ENCODE data around the gene KCTD16. TPM values are rescaled to one million over a fixed set of nuclear protein-coding genes. Genes with fewer than 3 reads are reported as not detected.

The KCTD16 gene
- total and polyA plus RNA-seq, 10 donors: under 0.01 to 0.24 (median 0.17) TPM

GRCh38 chr5:144378681-144379080 is 208.0 kb downstream of the KCTD16 start:
- H3K4me3 ChIP-seq: no peak overlapping the region
- intact Hi-C loops (cut with DNase I; ENCODE audit: low total_unique reads): no loop called here
- H3K27ac ChIP-seq: no peak overlapping the region
- no peaks in the 10 kb centered on the region for H3K36me3 ChIP-seq
- 81 to 89% (median 84%) methylated on average over 5 of the region's 5 CpGs for WGBS, 5 donors
- no peak for TF ChIP-seq POLR2A (IDR thresholded peaks at IDR 0.05)
- no peak for TF ChIP-seq CTCF (IDR thresholded peaks at IDR 0.05 in 8 of 11, conservative IDR thresholded peaks at IDR 0.05 in 3 of 11)
- no peak for TF ChIP-seq POLR2AphosphoS5 (IDR thresholded peaks at IDR 0.05)
- H3K4me1 ChIP-seq: no peaks in the 10 kb centered on the region
- peaks cover 0 to 19% (median 8%) of the 10 kb centered on the region in 8 donors for H3K9me3 ChIP-seq
- no peaks in the 10 kb centered on the region for H3K27me3 ChIP-seq (replicated peaks in 1 of 7)
- no peak for DNase-seq

- Histone ChIP-seq H3K4me1 (no peaks in the 10 kb centered on the region), H3K27me3 (replicated peaks in 1 of 7) (no peaks in the 10 kb centered on the region), H3K27ac (no peak overlapping the region), H3K4me3 (no peak overlapping the region), H3K36me3 (no peaks in the 10 kb centered on the region), H3K9me3 (peaks cover 0 to 18% (median 7%) of the 10 kb centered on the region in 8 donors)
- 2 to 27% (median 16%) methylated on average over 1 of the region's 1 CpG for WGBS, 5 donors
- TF ChIP-seq POLR2AphosphoS5 (IDR thresholded peaks at IDR 0.05) (no peak), POLR2A (IDR thresholded peaks at IDR 0.05) (no peak), CTCF (IDR thresholded peaks at IDR 0.05 in 8 of 11, conservative IDR thresholded peaks at IDR 0.05 in 3 of 11) (no peak)
- intact Hi-C loops (cut with DNase I; ENCODE audit: low total_unique reads): no loop called here
- DNase-seq: no peak
These were observed 214.9 kb downstream of the KCTD16 start for GRCh38 chr5:144385597-144385996.

- Histone ChIP-seq H3K27ac (no peak overlapping the region), H3K36me3 (no peaks in the 10 kb centered on the region), H3K27me3 (replicated peaks in 1 of 7) (no peaks in the 10 kb centered on the region), H3K4me3 (no peak overlapping the region), H3K9me3 (peaks cover 0 to 11% (median 4%) of the 10 kb centered on the region in 8 donors), H3K4me1 (no peaks in the 10 kb centered on the region)
- WGBS, 5 donors: 43 to 100% (median 91%) methylated on average over 1 of the region's 1 CpG
- intact Hi-C loops (cut with DNase I; ENCODE audit: low total_unique reads): no loop called here
- TF ChIP-seq CTCF (IDR thresholded peaks at IDR 0.05 in 8 of 11, conservative IDR thresholded peaks at IDR 0.05 in 3 of 11) (no peak), POLR2AphosphoS5 (IDR thresholded peaks at IDR 0.05) (no peak), POLR2A (IDR thresholded peaks at IDR 0.05) (no peak)
- DNase-seq: no peak
These were observed 215.6 kb downstream of the KCTD16 start for GRCh38 chr5:144386315-144386714.

- Histone ChIP-seq H3K4me3 (no peak overlapping the region), H3K27me3 (replicated peaks in 1 of 7) (no peaks in the 10 kb centered on the region), H3K36me3 (no peaks in the 10 kb centered on the region), H3K27ac (no peak overlapping the region), H3K4me1 (no peaks in the 10 kb centered on the region), H3K9me3 (no peaks in the 10 kb centered on the region)
- TF ChIP-seq CTCF (IDR thresholded peaks at IDR 0.05 in 8 of 11, conservative IDR thresholded peaks at IDR 0.05 in 3 of 11): no peak
- TF ChIP-seq POLR2AphosphoS5 (IDR thresholded peaks at IDR 0.05): no peak
- no peak for DNase-seq
- intact Hi-C loops (cut with DNase I; ENCODE audit: low total_unique reads): no loop called here
- 13 to 19% (median 17%) methylated on average over 1 of the region's 1 CpG for WGBS, 5 donors
These were observed 219.5 kb downstream of the KCTD16 start for GRCh38 chr5:144390133-144390532.
